B cell (primary cell): ENCODE results near the gene TEX19. TPM values are rescaled to one million over a fixed set of nuclear protein-coding genes. Genes with fewer than 3 reads are reported as not detected.

Source experiments
- ATAC-seq: fragments of 200-7000 bp; cut with Tn5 transposase; one replicate; pipeline ENCODE4 v1.10.0; 2021; ENCODE audit warnings: low read depth, mild to moderate bottlenecking, moderate number of reproducible peaks, moderate library complexity
- CTCF ChIA-PET: fragments of 350-600 bp; sonication (Branson Sonifier 250); formaldehyde crosslinking; loops from one replicate; lab custom pipeline; 2021; ENCODE audit warnings: antibody characterized with exemption, inconsistent platforms; lab: Charles Lee
- POLR2A ChIA-PET: fragments of 350-600 bp; sonication (Branson Sonifier 250); formaldehyde crosslinking; loops from one replicate; lab custom pipeline; 2021; ENCODE audit warnings: antibody characterized with exemption; lab: Charles Lee
- DNase-seq: peaks from one replicate; pipeline ENCODE4 v3.0.0; 2013
- H2AFZ ChIP-seq: 2 replicates; pipeline ENCODE4 v1.6.1; 2012; ENCODE audit warnings: mild to moderate bottlenecking, low read depth, low read length; ENCODE audit not compliant: insufficient read depth, poor library complexity, severe bottlenecking
- H3K27ac ChIP-seq, 2 donors: 1 replicate in 1 of 2; 2 replicates in 1 of 2; pipeline ENCODE4 v1.5.1; 2012 to 2013; ENCODE audit warnings: low read length in 2 of 2, mild to moderate bottlenecking in 2 of 2, moderate library complexity in 1 of 2
- H3K27me3 ChIP-seq, 4 experiments: fragments of 200-600 bp in 1 of 4; sonication (generic) in 1 of 4; replicated peaks in 1 of 4; 1 replicate in 2 of 4; 2 replicates in 2 of 4; pipeline versions ENCODE4 v1.6.1 to v1.7.0; 2013 to 2016; ENCODE audit warnings: low read length in 3 of 4, mild to moderate bottlenecking in 2 of 4, mixed read lengths in 1 of 4, moderate library complexity in 1 of 4; ENCODE audit not compliant: insufficient read depth in 4 of 4, control insufficient read depth in 3 of 4; ENCODE audit errors: control extremely low read depth in 1 of 4
- H3K36me3 ChIP-seq, 2 experiments: replicated peaks in 1 of 2; 1 replicate in 1 of 2; 2 replicates in 1 of 2; pipeline versions ENCODE4 v1.6.1 to v1.7.1; 2013; ENCODE audit warnings: low read length in 1 of 2; ENCODE audit not compliant: insufficient read depth in 2 of 2, control insufficient read depth in 1 of 2; ENCODE audit errors: control extremely low read depth in 1 of 2, extremely low read depth in 1 of 2
- H3K4me1 ChIP-seq, 2 donors: fragments of 200-600 bp in 1 of 2; sonication (generic) in 1 of 2; 1 replicate in 1 of 2; 2 replicates in 1 of 2; pipeline versions ENCODE4 v1.5.1 to v1.6.1; 2013 to 2017; ENCODE audit warnings: low read length in 2 of 2; ENCODE audit not compliant: control insufficient read depth in 2 of 2, insufficient read depth in 2 of 2
- H3K4me2 ChIP-seq: replicated peaks from 2 replicates; pipeline ENCODE3; 2012; ENCODE audit warnings: mild to moderate bottlenecking, low read depth, low read length; ENCODE audit not compliant: poor library complexity, severe bottlenecking
- H3K4me3 ChIP-seq, 5 experiments: fragments of 200-600 bp in 1 of 5; sonication (generic) in 1 of 5; 1 replicate in 3 of 5; 2 replicates in 2 of 5; pipeline versions ENCODE4 v1.5.1 to v1.7.0; 2011 to 2016; ENCODE audit warnings: low read length in 4 of 5, mild to moderate bottlenecking in 4 of 5, low read depth in 2 of 5, control low read depth in 1 of 5, moderate library complexity in 1 of 5; ENCODE audit not compliant: insufficient read depth in 1 of 5; ENCODE audit errors: control extremely low read depth in 1 of 5, extremely low read depth in 1 of 5
- H3K79me2 ChIP-seq: fragments of 200-600 bp; sonication (generic); one replicate; pipeline ENCODE4 v1.6.0; 2016; ENCODE audit warnings: low read length; ENCODE audit not compliant: control insufficient read depth, insufficient read depth
- H3K9ac ChIP-seq: fragments of 200-600 bp; sonication (generic); 2 replicates; pipeline ENCODE4 v1.6.1; 2017; ENCODE audit warnings: mild to moderate bottlenecking, low read length, moderate library complexity
- H3K9me3 ChIP-seq, 3 donors: one replicate each; pipeline versions ENCODE4 v1.6.1 to v1.7.1; 2013; ENCODE audit warnings: low read length in 2 of 3; ENCODE audit not compliant: control insufficient read depth in 2 of 3, insufficient read depth in 1 of 3; ENCODE audit errors: control extremely low read depth in 1 of 3
- H4K20me1 ChIP-seq: 2 replicates; pipeline ENCODE4 v1.6.0; 2012; ENCODE audit warnings: mild to moderate bottlenecking, low read length; ENCODE audit not compliant: insufficient read depth, control insufficient read depth, poor library complexity, severe bottlenecking
- H3K27ac Mint-ChIP-seq: one replicate; pipeline ENCODE4 v1.8.0; 2021; ENCODE audit warnings: mixed read lengths
- H3K27me3 Mint-ChIP-seq: one replicate; pipeline ENCODE4 v1.8.0; 2021; ENCODE audit warnings: mixed read lengths
- H3K4me1 Mint-ChIP-seq: one replicate; pipeline ENCODE4 v1.8.0; 2021; ENCODE audit warnings: mixed read lengths
- H3K4me3 Mint-ChIP-seq: one replicate; pipeline ENCODE4 v1.8.0; 2021; ENCODE audit warnings: mixed read lengths
- H3K9me3 Mint-ChIP-seq: one replicate; pipeline ENCODE4 v1.8.0; 2022; ENCODE audit warnings: mixed read lengths; ENCODE audit not compliant: insufficient read depth
- EZH2 ChIP-seq: IDR thresholded peaks from 2 replicates; pipeline ENCODE4 v1.6.1; 2012; ENCODE audit warnings: borderline replicate concordance, low read depth, mild to moderate bottlenecking, moderate library complexity, low read length; ENCODE audit not compliant: insufficient read depth, poor library complexity, severe bottlenecking
- WGBS: methylation state at CpG from one replicate; pipeline ENCODE4 v1.1.5; 2013; ENCODE audit warnings: missing lambda C conversion rate; ENCODE audit not compliant: insufficient coverage; 5-methylcytosine and 5-hydroxymethylcytosine counted together
- intact Hi-C: fragments of 100-400 bp; cut with micrococcal nuclease; formaldehyde crosslinking; loops from one replicate; pipeline ENCODE4 v1.10.0; 2022
- polyA plus RNA-seq: library from polyadenylated mRNA; depleted of rRNA; stranded (reverse); fragments of >200 nt; gene quantifications from 2 replicates; pipeline ENCODE4 v1.2.3, GENCODE V29; 2012
- total RNA-seq, 2 donors: library from RNA; stranded (reverse); fragments of 120-200 nt in 1 of 2; gene quantifications; 1 replicate in 1 of 2; 2 replicates in 1 of 2; pipeline versions ENCODE4 v1.2.3 to v1.2.4, GENCODE V29; 2013 to 2022
- TF ChIP-seq, protein P1 (sequence below): fragments of 200-600 bp; IDR thresholded peaks from one replicate; pipeline ENCODE4 v1.8.0; 2022; ENCODE audit warnings: antibody characterized with exemption, mild to moderate bottlenecking

TEX19 gene
- total and polyA plus RNA-seq, 2 donors (not counting 1 experiment from before 2014, with no cell fraction given) = not detected

DNA sequence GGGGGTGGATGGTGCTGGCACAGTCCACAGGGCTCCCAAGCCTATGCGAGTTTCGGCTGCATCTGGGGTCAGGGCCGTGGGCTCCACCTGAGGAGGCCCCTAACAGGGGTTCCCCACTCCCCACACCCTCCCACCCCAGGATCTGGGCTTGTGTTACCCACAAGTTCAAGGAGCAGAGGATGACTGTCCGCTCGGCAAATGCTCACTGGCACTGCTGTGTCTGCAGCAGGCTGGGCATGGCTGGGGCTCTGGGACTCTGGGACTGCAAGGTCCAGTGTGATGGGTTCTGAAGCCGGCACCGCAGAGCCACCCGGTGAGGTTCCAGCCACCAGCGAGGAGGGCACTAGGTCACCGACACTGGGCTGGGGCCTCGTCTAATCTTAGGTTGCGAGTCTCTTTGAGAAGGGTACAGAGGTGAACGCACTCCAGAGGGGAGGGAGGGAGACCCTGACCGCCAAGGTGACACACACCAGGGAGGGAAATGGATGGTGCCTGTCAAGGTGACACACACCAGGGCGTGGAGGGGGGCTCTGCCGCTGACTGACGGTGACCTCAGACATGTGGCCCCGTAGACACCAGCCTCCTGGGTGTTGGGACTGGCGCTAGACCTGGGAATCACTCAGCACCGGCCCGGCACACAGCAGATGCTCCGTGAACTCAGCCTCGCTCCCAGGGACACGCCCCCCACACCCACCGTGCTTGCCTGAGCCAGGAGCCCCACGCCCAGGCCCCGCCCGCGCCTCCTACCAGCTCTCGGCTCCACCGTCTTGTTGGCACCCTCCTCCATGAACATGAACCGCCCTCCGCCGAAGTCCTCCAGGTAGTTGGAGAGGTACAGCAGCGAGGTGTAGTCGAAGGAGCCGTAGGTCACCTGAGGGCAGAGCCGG, 38.6 kb downstream of the TEX19 start:
- H3K4me2 ChIP-seq = no peak overlapping the region
- no peak overlapping the region for H2AFZ ChIP-seq
- Mint-ChIP-seq H3K4me1 (peaks cover 10% of the 10 kb centered on the region), H3K9me3 (no peaks in the 10 kb centered on the region), H3K4me3 (no peak overlapping the region), H3K27me3 (no peaks in the 10 kb centered on the region), H3K27ac (no peak overlapping the region)
- CTCF ChIA-PET = no interaction called here
- H3K36me3 ChIP-seq = peaks cover 3 to 15% of the 10 kb centered on the region in 2 experiments
- intact Hi-C loops = no loop called here
- TF ChIP-seq, protein P1, sequence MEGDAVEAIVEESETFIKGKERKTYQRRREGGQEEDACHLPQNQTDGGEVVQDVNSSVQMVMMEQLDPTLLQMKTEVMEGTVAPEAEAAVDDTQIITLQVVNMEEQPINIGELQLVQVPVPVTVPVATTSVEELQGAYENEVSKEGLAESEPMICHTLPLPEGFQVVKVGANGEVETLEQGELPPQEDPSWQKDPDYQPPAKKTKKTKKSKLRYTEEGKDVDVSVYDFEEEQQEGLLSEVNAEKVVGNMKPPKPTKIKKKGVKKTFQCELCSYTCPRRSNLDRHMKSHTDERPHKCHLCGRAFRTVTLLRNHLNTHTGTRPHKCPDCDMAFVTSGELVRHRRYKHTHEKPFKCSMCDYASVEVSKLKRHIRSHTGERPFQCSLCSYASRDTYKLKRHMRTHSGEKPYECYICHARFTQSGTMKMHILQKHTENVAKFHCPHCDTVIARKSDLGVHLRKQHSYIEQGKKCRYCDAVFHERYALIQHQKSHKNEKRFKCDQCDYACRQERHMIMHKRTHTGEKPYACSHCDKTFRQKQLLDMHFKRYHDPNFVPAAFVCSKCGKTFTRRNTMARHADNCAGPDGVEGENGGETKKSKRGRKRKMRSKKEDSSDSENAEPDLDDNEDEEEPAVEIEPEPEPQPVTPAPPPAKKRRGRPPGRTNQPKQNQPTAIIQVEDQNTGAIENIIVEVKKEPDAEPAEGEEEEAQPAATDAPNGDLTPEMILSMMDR = no peak
- no peak for TF ChIP-seq EZH2
- no peak overlapping the region for H3K4me3 ChIP-seq
- no peaks in the 10 kb centered on the region for H3K9me3 ChIP-seq
- no peaks in the 10 kb centered on the region for H4K20me1 ChIP-seq
- DNase-seq (no peak), ATAC-seq (no peak)
- H3K9ac ChIP-seq = no peak overlapping the region
- H3K79me2 ChIP-seq = no peaks in the 10 kb centered on the region
- peaks cover 8 to 14% of the 10 kb centered on the region in 2 donors for H3K4me1 ChIP-seq
- WGBS = 94% methylated on average over 38 of the region's 38 CpGs
- no peak overlapping the region for H3K27ac ChIP-seq
- H3K27me3 ChIP-seq = no peaks in the 10 kb centered on the region
- POLR2A ChIA-PET = no interaction called here

DNA sequence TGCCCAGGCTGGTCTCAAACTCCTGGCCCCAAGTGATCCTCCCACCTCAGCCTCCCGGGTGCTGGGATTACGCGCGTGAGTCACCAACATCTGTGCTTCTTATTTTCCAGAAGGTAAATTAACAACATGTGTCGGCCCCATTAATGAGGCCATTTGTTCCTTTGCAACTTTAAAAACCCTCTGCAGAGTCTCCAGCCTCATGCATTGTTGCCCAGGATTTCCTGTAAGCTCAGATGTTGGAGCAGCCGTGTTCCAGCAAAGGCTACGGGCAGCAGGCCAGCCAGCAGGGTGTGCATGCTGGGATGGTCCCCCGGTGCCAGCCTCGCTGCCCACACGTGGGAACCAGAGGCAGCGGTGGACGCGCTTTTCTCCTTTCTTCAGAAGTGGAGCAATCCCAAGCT, 40.0 kb downstream of the TEX19 start:
- no peaks in the 10 kb centered on the region for H3K27me3 Mint-ChIP-seq
- Histone ChIP-seq H3K9ac (no peak overlapping the region), H3K4me1 (peaks cover 8 to 14% of the 10 kb centered on the region in 2 donors), H3K27ac (no peak overlapping the region), H3K4me2 (no peak overlapping the region), H3K79me2 (no peaks in the 10 kb centered on the region), H3K27me3 (no peaks in the 10 kb centered on the region), H3K9me3 (no peaks in the 10 kb centered on the region), H3K4me3 (no peak overlapping the region), H2AFZ (no peak overlapping the region), H4K20me1 (no peaks in the 10 kb centered on the region), H3K36me3 (peaks cover 5 to 16% of the 10 kb centered on the region in 2 experiments)
- TF ChIP-seq EZH2 = no peak
- TF ChIP-seq, protein P1 = no peak
- no peak overlapping the region for H3K27ac Mint-ChIP-seq
- WGBS = 94% methylated on average over 13 of the region's 13 CpGs
- intact Hi-C loops = no loop called here
- H3K4me1 Mint-ChIP-seq = peaks cover 10% of the 10 kb centered on the region
- no peak overlapping the region for H3K4me3 Mint-ChIP-seq
- POLR2A ChIA-PET = interaction anchor here (1.3 kb wide), 1 partner anchor 99 kb away, joined by 4 read pairs; no protein-coding TSS in a partner anchor
- ATAC-seq (no peak), DNase-seq (no peak)
- H3K9me3 Mint-ChIP-seq = no peaks in the 10 kb centered on the region
- CTCF ChIA-PET = no interaction called here
